Raji (cell line): ENCODE results near the gene TEP1.

Source experiments
- POLR2A ChIP-seq: IDR thresholded peaks from 2 replicates; pipeline ENCODE4 v1.6.1; 2011; ENCODE audit warnings: low read depth, low read length, control low read depth; ENCODE audit not compliant: insufficient read depth

The TEP1 gene

GRCh38 chr14:20382526-20382925 lies 30.8 kb downstream of the TEP1 start:
- TF ChIP-seq POLR2A = no peak

DNA sequence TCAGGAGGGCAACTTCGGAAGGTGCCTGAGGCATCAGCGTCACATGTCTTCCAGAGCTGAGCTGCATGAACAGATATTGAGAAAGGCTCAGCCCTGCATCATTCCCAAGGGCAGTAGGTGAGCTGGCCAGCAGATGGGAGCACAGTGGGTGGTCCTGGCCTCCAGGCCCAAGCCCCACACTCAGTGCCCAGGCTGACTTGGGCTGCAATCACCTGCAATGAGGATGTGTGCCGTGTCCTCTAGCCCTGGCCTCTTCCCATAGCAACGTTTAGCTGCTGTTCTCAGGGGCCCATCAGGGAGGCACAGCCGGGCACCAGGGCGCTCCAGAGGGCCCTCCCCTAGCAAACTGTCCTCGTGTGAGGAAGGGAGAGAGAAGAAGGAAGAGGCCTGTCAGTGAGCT lies 32.0 kb downstream of the TEP1 start:
- no peak for TF ChIP-seq POLR2A

- no peak for TF ChIP-seq POLR2A
Observed at GRCh38 chr14:20380681-20381080, 32.6 kb downstream of the TEP1 start.

- TF ChIP-seq POLR2A = no peak
Observed at GRCh38 chr14:20379743-20380142, 33.6 kb downstream of the TEP1 start.

DNA sequence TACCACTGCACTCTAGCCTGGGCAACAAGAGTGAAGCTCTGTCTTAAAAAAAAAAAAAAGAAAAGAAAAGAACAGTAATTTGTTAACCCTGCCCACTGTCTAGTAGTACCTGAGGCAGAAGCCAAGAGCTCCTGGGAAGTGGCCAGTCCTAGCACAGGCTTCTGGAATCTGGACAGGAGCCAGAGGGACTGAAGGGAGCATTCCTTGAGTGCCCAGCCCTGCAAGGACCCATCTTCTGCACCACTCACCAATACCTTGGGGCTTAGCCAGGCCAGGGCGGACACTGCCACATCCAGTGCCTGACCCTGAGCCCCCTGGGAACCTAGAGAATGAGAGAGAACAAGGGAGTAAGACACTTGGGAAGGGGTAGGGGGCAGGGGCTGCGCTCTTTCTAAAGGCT lies 36.1 kb downstream of the TEP1 start:
- TF ChIP-seq POLR2A = no peak

DNA sequence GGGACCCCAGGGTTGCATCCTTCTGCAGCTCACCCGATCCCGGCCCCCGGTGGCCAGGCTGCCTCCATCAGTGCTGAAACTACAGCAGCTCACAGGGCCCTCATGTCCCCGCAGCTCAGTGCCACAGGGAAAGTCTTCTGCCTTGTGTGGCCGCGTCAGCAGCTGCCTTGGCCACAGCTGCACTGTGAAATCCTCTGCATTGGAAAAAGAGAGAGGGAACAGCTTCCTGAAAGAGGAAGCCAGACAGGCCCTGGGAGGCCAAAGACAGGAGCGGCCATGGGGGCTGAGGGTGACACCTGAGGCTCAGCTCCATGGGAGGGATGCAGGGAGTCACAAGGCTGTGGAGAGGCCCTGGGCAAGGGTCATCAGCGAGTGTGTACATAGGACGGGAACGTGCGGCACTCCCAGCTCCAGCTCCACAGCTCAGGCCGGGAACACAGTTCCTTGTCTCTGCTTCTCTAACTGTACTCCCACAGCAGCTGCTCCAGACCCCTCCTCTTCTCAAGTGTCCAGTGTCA lies 37.2 kb downstream of the TEP1 start:
- TF ChIP-seq POLR2A = no peak

- no peak for TF ChIP-seq POLR2A
Observed at GRCh38 chr14:20375471-20375870, 37.8 kb downstream of the TEP1 start.

GRCh38 chr14:20372796-20373195 lies 40.5 kb downstream of the TEP1 start:
- TF ChIP-seq POLR2A = no peak

DNA sequence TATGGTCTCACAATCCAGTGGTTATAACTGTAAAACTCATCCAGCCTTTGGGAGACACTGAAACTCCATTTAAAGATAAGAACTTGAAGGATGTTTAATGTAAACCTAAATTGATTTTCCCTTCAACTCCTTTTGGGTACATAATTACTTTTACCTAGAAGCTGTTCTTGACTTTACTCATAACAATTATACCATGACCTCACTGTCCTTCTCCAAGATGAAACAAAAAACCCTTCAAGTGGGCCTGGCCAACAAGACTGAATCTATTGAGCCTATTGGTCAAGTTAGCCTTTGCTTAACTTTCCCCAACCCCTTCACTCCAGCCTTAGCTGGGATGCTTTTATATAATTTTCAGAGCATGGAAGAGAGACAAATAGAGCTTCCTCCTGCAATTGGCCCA lies 47.4 kb downstream of the TEP1 start:
- TF ChIP-seq POLR2A = no peak

GRCh38 chr14:20356422-20356821 lies 56.9 kb downstream of the TEP1 start:
- TF ChIP-seq POLR2A = no peak

DNA sequence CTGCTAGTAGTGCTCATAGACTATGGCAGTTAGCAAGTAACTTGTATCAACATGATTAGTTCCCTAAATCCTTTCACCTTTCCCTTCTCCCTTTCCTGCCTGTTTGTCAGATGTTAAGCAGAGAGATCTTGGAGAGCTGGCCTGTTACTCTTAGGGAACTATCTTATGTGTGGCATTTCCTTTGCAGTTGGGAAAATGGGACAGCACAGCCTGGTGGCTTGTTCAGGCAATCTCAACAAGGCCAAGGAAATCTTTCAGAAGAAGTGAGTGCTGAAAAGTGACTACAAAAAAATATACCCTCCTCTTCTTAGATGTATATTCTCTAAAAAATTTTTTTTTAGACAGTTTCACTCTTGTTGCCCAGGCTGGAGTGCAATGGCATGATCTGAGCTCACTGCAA lies 62.4 kb downstream of the TEP1 start:
- no peak for TF ChIP-seq POLR2A

DNA sequence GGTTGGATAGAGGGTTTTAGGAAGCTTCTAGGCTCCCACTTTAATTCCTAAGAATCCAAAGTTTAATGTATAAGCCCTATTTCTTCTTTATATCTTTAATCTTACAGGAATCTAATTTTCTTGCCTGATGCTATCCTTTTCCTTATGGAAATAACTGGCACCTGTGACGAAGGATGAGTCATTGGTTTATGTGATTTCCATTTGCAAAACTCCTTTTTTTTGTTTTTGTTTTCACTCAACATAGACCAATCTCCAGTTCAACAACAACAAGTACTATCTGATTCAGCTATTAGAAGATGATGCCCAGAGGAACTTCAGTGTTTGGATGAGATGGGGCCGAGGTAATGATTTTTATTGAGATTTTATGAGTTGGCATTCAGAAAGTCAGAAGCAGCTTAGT lies 63.0 kb downstream of the TEP1 start:
- TF ChIP-seq POLR2A = no peak

DNA sequence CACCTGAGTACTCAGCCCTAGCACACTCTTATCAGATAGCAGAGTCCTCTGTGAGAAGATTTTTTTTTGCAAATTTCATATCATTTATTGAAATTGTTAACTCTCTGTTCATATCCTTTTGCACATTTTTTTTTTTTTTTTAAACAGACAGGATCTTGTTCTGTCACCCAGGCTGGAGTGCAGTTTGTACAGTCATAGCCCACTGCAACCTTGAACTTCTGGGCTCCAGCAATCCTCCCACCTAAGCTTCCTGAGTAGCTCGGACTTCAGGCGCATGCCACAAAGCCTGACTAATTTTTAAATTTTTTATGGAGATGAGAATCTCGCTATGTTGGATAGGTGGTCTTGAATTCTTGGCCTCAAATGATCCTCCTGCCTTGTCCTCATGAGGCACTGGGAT lies 65.6 kb downstream of the TEP1 start:
- TF ChIP-seq POLR2A = no peak

DNA sequence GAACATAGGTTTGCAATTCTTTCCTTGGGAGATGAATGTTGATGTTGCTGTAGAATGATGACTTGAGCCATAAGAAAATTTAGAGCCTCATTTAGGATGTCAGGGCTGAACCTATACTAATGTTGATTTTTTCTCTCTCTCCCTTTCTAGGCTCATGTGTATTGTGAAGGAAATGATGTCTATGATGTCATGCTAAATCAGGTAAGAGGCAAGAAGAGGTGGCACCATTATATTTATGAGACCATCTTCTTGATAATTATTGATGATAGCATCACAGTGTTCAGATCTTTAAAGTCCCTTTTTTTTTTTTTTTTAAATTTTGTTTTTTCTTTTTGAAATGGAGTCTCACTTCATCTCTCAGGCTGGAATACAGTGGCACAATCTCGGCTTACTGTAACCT lies 66.6 kb downstream of the TEP1 start:
- no peak for TF ChIP-seq POLR2A

GRCh38 chr14:20345366-20345765 lies 67.9 kb downstream of the TEP1 start:
- TF ChIP-seq POLR2A = no peak

DNA sequence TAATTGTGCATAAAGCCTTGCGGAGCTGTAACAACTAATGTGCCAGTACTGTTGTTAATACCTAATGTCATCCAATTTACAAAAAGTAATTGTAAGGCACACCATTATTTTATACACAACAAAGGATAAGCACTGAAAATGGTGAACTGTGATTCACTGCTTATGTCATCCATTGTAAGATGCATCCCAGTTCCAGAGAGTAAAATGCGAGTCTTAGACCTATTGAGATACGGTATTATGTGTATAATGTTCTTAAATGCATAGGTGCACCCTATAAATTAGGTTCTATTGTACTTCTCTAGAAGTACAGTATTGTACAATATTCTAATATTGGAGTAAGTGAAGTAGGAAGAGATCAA lies 69.5 kb downstream of the TEP1 start:
- no peak for TF ChIP-seq POLR2A

DNA sequence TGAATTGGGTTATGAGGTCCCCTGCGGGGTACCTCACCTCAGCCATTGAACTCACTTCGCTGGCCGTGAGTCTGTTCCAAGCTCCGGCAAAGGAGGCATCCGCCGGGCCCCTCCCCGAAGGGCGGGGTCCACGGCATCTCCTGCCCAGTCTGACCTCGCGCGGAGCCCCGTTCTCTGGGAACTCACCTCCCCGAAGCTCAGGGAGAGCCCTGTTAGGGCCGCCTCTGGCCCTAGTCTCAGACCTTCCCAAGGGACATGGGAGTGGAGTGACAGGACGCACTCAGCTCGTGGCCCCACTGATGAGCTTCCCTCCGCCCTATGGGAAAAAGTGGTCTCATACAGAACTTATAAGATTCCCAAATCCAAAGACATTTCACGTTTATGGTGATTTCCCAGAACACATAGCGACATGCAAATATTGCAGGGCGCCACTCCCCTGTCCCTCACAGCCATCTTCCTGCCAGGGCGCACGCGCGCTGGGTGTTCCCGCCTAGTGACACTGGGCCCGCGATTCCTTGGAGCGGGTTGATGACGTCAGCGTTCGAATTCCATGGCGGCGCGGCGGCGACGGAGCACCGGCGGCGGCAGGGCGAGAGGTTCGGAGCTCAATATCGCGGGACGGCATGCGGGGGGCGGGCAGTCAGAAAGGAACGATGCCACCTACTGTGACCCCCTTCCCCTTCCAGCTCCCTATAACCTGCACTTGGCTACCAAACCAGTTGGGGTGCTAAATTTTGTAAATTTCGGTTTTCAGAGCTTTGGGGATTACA lies 70.0 kb downstream of the TEP1 start, which contains the start of gene PARP2:
TSS of gene PARP2 (plus strand) at position 544 of the 770 bp plus-strand sequence. CDS start at position 551, 7 bp downstream.
- peak; percentile 99 for TF ChIP-seq POLR2A
